ENCODE results near the gene TMEM181. TPM values are rescaled to one million over a fixed set of nuclear protein-coding genes. Genes with fewer than 3 reads are reported as not detected.

The TMEM181 gene
- total RNA-seq, 1 donor from 2014 or later = 28.4 TPM

GRCh38 chr6:158567152-158567551, 7.3 kb downstream of the TMEM181 start:
- Histone ChIP-seq H3K9me3 (no peaks in the 10 kb centered on the region), H3K36me3 (peaks cover 3% of the 10 kb centered on the region), H3K27ac (no peak overlapping the region), H3K4me1 (peaks cover 36% of the 10 kb centered on the region), H3K27me3 (ENCODE audit: low read depth) (no peaks in the 10 kb centered on the region), H3K4me3 (no peak overlapping the region)
- no peak for DNase-seq
- ATAC-seq = no peak
- no peak for TF ChIP-seq CTCF (IDR thresholded peaks at IDR 0.05)
- intact Hi-C loops (cut with DNase I) = no loop called here

- Histone ChIP-seq H3K27me3 (ENCODE audit: low read depth) (no peaks in the 10 kb centered on the region), H3K36me3 (peaks cover 3% of the 10 kb centered on the region), H3K4me3 (no peak overlapping the region), H3K9me3 (no peaks in the 10 kb centered on the region), H3K4me1 (peaks cover 33% of the 10 kb centered on the region), H3K27ac (no peak overlapping the region)
- TF ChIP-seq CTCF (IDR thresholded peaks at IDR 0.05) = no peak
- DNase-seq (no peak), ATAC-seq (no peak)
- intact Hi-C loops (cut with DNase I) = no loop called here
Observed at GRCh38 chr6:158567871-158568401, 8.0 kb downstream of the TMEM181 start.

- H3K27me3 ChIP-seq (ENCODE audit: low read depth) = no peaks in the 10 kb centered on the region
- H3K4me3 ChIP-seq = no peak overlapping the region
- ATAC-seq = no peak
- intact Hi-C loops (cut with DNase I) = no loop called here
- H3K4me1 ChIP-seq = peaks cover 26% of the 10 kb centered on the region
- H3K36me3 ChIP-seq = peaks cover 8% of the 10 kb centered on the region
- no peak overlapping the region for H3K27ac ChIP-seq
- DNase-seq = no peak
- no peaks in the 10 kb centered on the region for H3K9me3 ChIP-seq
- no peak for TF ChIP-seq CTCF (IDR thresholded peaks at IDR 0.05)
Observed at GRCh38 chr6:158568549-158568948, 8.7 kb downstream of the TMEM181 start.

GRCh38 chr6:158569036-158569435, 9.1 kb downstream of the TMEM181 start:
- Histone ChIP-seq H3K36me3 (peaks cover 8% of the 10 kb centered on the region), H3K27me3 (ENCODE audit: low read depth) (no peaks in the 10 kb centered on the region), H3K4me1 (peaks cover 22% of the 10 kb centered on the region), H3K9me3 (no peaks in the 10 kb centered on the region), H3K4me3 (no peak overlapping the region), H3K27ac (no peak overlapping the region)
- ATAC-seq (no peak), DNase-seq (no peak)
- intact Hi-C loops (cut with DNase I) = no loop called here
- TF ChIP-seq CTCF (IDR thresholded peaks at IDR 0.05) = no peak

- peaks cover 32% of the 10 kb centered on the region for H3K4me1 ChIP-seq
- H3K27ac ChIP-seq = no peak overlapping the region
- H3K9me3 ChIP-seq = no peaks in the 10 kb centered on the region
- no peaks in the 10 kb centered on the region for H3K27me3 ChIP-seq (ENCODE audit: low read depth)
- ATAC-seq (no peak), DNase-seq (no peak)
- peaks cover 8% of the 10 kb centered on the region for H3K36me3 ChIP-seq
- H3K4me3 ChIP-seq = no peak overlapping the region
- no peak for TF ChIP-seq CTCF (IDR thresholded peaks at IDR 0.05)
- intact Hi-C loops (cut with DNase I) = no loop called here
Observed at GRCh38 chr6:158570681-158570962, 10.7 kb downstream of the TMEM181 start.

Data from lower lobe of right lung (tissue), 2 donors.